HCT116 (cell line): ENCODE results near the gene S100A2. TPM values are rescaled to one million over a fixed set of nuclear protein-coding genes. Genes with fewer than 3 reads are reported as not detected.

Experiments used
- ATAC-seq: fragments of 200-7000 bp; cut with Tn5 transposase; 2 replicates; pipeline ENCODE4 v1.9.1; 2020; ENCODE audit warnings: mild to moderate bottlenecking, moderate library complexity
- BruUV-seq: library from RNA; stranded (reverse); fragments of 400-500 nt; replicated peaks from 2 replicates; lab custom pipeline; 2021; lab: Mats Ljungman, UMichigan
- CTCF ChIA-PET: fragments of 300-600 bp; sonication (Branson Sonifier 250); formaldehyde crosslinking; loops from one replicate; lab custom pipeline; 2021; ENCODE audit warnings: antibody characterized with exemption; lab: Charles Lee
- POLR2A ChIA-PET: fragments of 300-600, 350-600 bp; sonication (Branson Sonifier 250); formaldehyde crosslinking; loops from one replicate; lab custom pipeline; 2021; ENCODE audit warnings: antibody characterized with exemption; lab: Charles Lee
- RAD21 ChIA-PET, 2 experiments: fragments of 300-600 bp; sonication (Branson Sonifier 250); formaldehyde crosslinking; loops; one replicate each; lab custom pipeline; 2023; ENCODE audit warnings: low total read pairs in 2 of 2; ENCODE audit not compliant: uncharacterized antibody in 2 of 2, unreplicated experiment in 2 of 2, low non-redundant PET in 1 of 2; lab: Charles Lee
- DNase-seq: peaks from one replicate; pipeline ENCODE4 v3.0.0-alpha.2; 2010; ENCODE audit warnings: low read depth, low spot score
- H2AFZ ChIP-seq: fragments of 200-600 bp; shearing (Covaris generic), sonication (generic); 2 replicates; pipeline ENCODE4 v1.6.1; 2017; ENCODE audit warnings: low read depth, mixed run types, mixed read lengths, antibody characterized with exemption, low read length; ENCODE audit not compliant: poor library complexity, severe bottlenecking
- H3K27ac ChIP-seq: 2 replicates; pipeline ENCODE4 v1.5.1; 2012; ENCODE audit warnings: low read depth, low read length
- H3K27me3 ChIP-seq: fragments of 200-600 bp; sonication (generic); 2 replicates; pipeline ENCODE4 v1.6.1; 2016; ENCODE audit warnings: mixed run types, low read length, mixed read lengths; ENCODE audit not compliant: insufficient read depth
- H3K36me3 ChIP-seq, 2 experiments: fragments of 200-500 bp in 1 of 2; fragments of 200-600 bp in 1 of 2; sonication (Bioruptor generic) in 1 of 2; sonication (generic) in 1 of 2; 2 replicates each; pipeline versions ENCODE4 v1.5.1 to v1.6.1; 2014 to 2016; ENCODE audit warnings: low read length in 2 of 2, inconsistent platforms in 1 of 2, mixed read lengths in 1 of 2, mixed run types in 1 of 2; ENCODE audit not compliant: insufficient read depth in 2 of 2, control insufficient read depth in 1 of 2
- H3K4me1 ChIP-seq, 2 experiments: fragments of 200-600 bp in 1 of 2; sonication (generic) in 1 of 2; 2 replicates each; pipeline versions ENCODE4 v1.5.1 to v1.6.1; 2012 to 2017; ENCODE audit warnings: low read length in 2 of 2, inconsistent platforms in 1 of 2, mild to moderate bottlenecking in 1 of 2, mixed read lengths in 1 of 2, mixed run types in 1 of 2, moderate library complexity in 1 of 2; ENCODE audit not compliant: insufficient read depth in 2 of 2, control insufficient read depth in 1 of 2
- H3K4me2 ChIP-seq: fragments of 200-600 bp; sonication (generic); 2 replicates; pipeline ENCODE4 v1.6.1; 2017; ENCODE audit warnings: mixed run types, low read length, mixed read lengths
- H3K4me3 ChIP-seq, 2 experiments: fragments of 200-600 bp in 1 of 2; sonication (generic) in 1 of 2; replicated peaks in 1 of 2; 2 replicates each; pipeline ENCODE4 v1.5.1; 2011 to 2016; ENCODE audit warnings: low read length in 2 of 2, control low read depth in 1 of 2, low read depth in 1 of 2, mild to moderate bottlenecking in 1 of 2, mixed read lengths in 1 of 2, mixed run types in 1 of 2
- H3K79me2 ChIP-seq: fragments of 200-600 bp; sonication (generic); 2 replicates; pipeline ENCODE4 v1.6.1; 2017; ENCODE audit warnings: mild to moderate bottlenecking, mixed run types, low read length, moderate library complexity, mixed read lengths; ENCODE audit not compliant: insufficient read depth
- H3K9ac ChIP-seq: fragments of 200-600 bp; sonication (generic); 2 replicates; pipeline ENCODE4 v1.6.1; 2016; ENCODE audit warnings: low read length, mixed read lengths
- H3K9me2 ChIP-seq: fragments of 200-600 bp; sonication (generic), shearing (Covaris generic); 2 replicates; pipeline ENCODE4 v1.6.1; 2017; ENCODE audit warnings: mixed run types, mild to moderate bottlenecking, moderate library complexity; ENCODE audit not compliant: insufficient read depth
- H3K9me3 ChIP-seq, 2 experiments: fragments of 200-500 bp in 1 of 2; fragments of 200-600 bp in 1 of 2; sonication (Bioruptor generic) in 1 of 2; sonication (generic) in 1 of 2; 2 replicates each; pipeline ENCODE4 v1.6.1; 2014 to 2017; ENCODE audit warnings: low read length in 2 of 2, mixed read lengths in 2 of 2, inconsistent platforms in 1 of 2, low read depth in 1 of 2, mild to moderate bottlenecking in 1 of 2, mixed run types in 1 of 2, moderate library complexity in 1 of 2; ENCODE audit not compliant: control insufficient read depth in 1 of 2, insufficient read depth in 1 of 2
- H4K20me1 ChIP-seq: fragments of 200-600 bp; sonication (generic), shearing (Covaris generic); 2 replicates; pipeline ENCODE4 v1.6.1; 2017; ENCODE audit warnings: mixed run types, mild to moderate bottlenecking, moderate library complexity; ENCODE audit not compliant: insufficient read depth
- JUND ChIP-seq: IDR thresholded peaks from 2 replicates; pipeline ENCODE4 v1.6.1; 2012
- RAD21 ChIP-seq: IDR thresholded peaks from 2 replicates; pipeline ENCODE4 v1.6.1; 2012; ENCODE audit warnings: low read depth, mild to moderate bottlenecking
- SP1 ChIP-seq: IDR thresholded peaks from 2 replicates; pipeline ENCODE4 v1.6.1; 2012; ENCODE audit warnings: low read depth
- SRF ChIP-seq: IDR thresholded peaks from 2 replicates; pipeline ENCODE4 v1.6.1; 2012; ENCODE audit warnings: low read depth
- TCF7L2 ChIP-seq: IDR thresholded peaks from 2 replicates; pipeline ENCODE4 v1.7.0; 2011; ENCODE audit warnings: borderline replicate concordance, inconsistent platforms; ENCODE audit not compliant: insufficient read depth, insufficient read length; ENCODE audit errors: extremely low read depth
- YY1 ChIP-seq: IDR thresholded peaks from 2 replicates; pipeline ENCODE4 v1.6.1; 2011; ENCODE audit warnings: low read length, low read depth, moderate library complexity, mild to moderate bottlenecking; ENCODE audit not compliant: insufficient replicate concordance; ENCODE audit errors: extremely low read depth
- intact Hi-C: fragments of 100-400 bp; cut with micrococcal nuclease; formaldehyde crosslinking; loops from 2 replicates; pipeline ENCODE4 v1.10.0; 2022
- total RNA-seq: library from RNA; stranded (reverse); gene quantifications from one replicate; pipeline ENCODE4 v1.2.1, GENCODE V29; 2021; ENCODE audit not compliant: unreplicated experiment
- TF ChIP-seq, protein P1 (sequence below), 3 experiments: fragments of 200-600 bp in 1 of 3; sonication (generic) in 1 of 3; IDR thresholded peaks in 2 of 3; conservative IDR thresholded peaks in 1 of 3; 2 replicates each; pipeline ENCODE4 v1.5.1; 2012 to 2017; ENCODE audit warnings: low read depth in 2 of 3, low read length in 2 of 3, antibody characterized with exemption in 1 of 3, borderline replicate concordance in 1 of 3, control low read depth in 1 of 3, mild to moderate bottlenecking in 1 of 3, mixed read lengths in 1 of 3, mixed run types in 1 of 3, moderate library complexity in 1 of 3; ENCODE audit not compliant: insufficient read depth in 1 of 3
- TF ChIP-seq, protein P2 (sequence below): IDR thresholded peaks from 2 replicates; pipeline ENCODE4 v1.6.1; 2012
- TF ChIP-seq, protein P3 (sequence below): IDR thresholded peaks from 2 replicates; pipeline ENCODE4 v1.6.1; 2011; ENCODE audit warnings: mild to moderate bottlenecking, low read length, moderate library complexity; ENCODE audit not compliant: insufficient replicate concordance; ENCODE audit errors: extremely low read depth

The S100A2 gene
- total RNA-seq, 1 experiment from 2014 or later, result 24.8 TPM

DNA sequence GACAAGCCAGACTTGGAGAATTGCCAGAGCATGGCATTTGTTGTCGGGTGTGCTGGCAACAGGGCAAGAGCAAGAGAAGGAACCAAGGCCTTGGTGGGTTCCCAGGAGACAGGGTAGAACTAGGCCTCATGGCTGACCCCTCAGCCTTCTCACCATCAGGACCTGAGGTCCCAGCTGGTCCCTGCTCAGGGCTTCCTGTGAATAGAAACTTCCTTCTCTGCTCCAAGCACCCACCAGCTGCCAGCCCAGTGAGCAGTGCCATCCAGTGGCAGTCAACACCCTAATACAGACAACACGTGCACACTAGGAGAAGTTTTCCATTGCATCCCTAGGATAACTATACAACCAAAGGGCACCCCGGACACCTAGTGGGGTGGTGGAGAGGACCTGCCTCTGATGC, 52.6 kb downstream of the S100A2 start:
- no TSS peak for BruUV-seq
- CTCF ChIA-PET, result interaction anchor here (1.1 to 2.4 kb wide), 2 partner anchors 20 to 115 kb away, joined by 4 to 7 read pairs; partner anchors contain the start of gene S100A13
- Histone ChIP-seq H3K4me2 (peak overlapping the region; percentile 17; the same call in 1 of the 2 replicates), H3K36me3 (no peaks in the 10 kb centered on the region), H4K20me1 (no peaks in the 10 kb centered on the region), H3K4me3 (no peak overlapping the region), H3K9me2 (no peaks in the 10 kb centered on the region), H3K9ac (no peak overlapping the region), H3K9me3 (no peaks in the 10 kb centered on the region), H2AFZ (no peak overlapping the region), H3K4me1 (peaks cover 27 to 78% of the 10 kb centered on the region in 2 experiments), H3K27me3 (no peaks in the 10 kb centered on the region), H3K79me2 (no peaks in the 10 kb centered on the region), H3K27ac (peak overlapping the region; percentile 6; the same call in 1 of the 2 replicates)
- TF ChIP-seq RAD21 (peak; percentile 52), JUND (no peak), SP1 (no peak), SRF (no peak), YY1 (peak; percentile 40), TCF7L2 (no peak)
- TF ChIP-seq, protein P1, sequence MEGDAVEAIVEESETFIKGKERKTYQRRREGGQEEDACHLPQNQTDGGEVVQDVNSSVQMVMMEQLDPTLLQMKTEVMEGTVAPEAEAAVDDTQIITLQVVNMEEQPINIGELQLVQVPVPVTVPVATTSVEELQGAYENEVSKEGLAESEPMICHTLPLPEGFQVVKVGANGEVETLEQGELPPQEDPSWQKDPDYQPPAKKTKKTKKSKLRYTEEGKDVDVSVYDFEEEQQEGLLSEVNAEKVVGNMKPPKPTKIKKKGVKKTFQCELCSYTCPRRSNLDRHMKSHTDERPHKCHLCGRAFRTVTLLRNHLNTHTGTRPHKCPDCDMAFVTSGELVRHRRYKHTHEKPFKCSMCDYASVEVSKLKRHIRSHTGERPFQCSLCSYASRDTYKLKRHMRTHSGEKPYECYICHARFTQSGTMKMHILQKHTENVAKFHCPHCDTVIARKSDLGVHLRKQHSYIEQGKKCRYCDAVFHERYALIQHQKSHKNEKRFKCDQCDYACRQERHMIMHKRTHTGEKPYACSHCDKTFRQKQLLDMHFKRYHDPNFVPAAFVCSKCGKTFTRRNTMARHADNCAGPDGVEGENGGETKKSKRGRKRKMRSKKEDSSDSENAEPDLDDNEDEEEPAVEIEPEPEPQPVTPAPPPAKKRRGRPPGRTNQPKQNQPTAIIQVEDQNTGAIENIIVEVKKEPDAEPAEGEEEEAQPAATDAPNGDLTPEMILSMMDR (IDR thresholded peaks at IDR 0.05 in 2 of 3, conservative IDR thresholded peaks at IDR 0.05 in 1 of 3; ENCODE audit: borderline replicate concordance in 1 of 3, insufficient read depth in 1 of 3, low read depth in 2 of 3, low read length in 2 of 3), result peak in 2 of 3 experiments; percentile 28 to 29; a peak in 2 of 6 replicates
- TF ChIP-seq, protein P2, sequence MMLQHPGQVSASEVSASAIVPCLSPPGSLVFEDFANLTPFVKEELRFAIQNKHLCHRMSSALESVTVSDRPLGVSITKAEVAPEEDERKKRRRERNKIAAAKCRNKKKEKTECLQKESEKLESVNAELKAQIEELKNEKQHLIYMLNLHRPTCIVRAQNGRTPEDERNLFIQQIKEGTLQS, result no peak
- TF ChIP-seq, protein P3, sequence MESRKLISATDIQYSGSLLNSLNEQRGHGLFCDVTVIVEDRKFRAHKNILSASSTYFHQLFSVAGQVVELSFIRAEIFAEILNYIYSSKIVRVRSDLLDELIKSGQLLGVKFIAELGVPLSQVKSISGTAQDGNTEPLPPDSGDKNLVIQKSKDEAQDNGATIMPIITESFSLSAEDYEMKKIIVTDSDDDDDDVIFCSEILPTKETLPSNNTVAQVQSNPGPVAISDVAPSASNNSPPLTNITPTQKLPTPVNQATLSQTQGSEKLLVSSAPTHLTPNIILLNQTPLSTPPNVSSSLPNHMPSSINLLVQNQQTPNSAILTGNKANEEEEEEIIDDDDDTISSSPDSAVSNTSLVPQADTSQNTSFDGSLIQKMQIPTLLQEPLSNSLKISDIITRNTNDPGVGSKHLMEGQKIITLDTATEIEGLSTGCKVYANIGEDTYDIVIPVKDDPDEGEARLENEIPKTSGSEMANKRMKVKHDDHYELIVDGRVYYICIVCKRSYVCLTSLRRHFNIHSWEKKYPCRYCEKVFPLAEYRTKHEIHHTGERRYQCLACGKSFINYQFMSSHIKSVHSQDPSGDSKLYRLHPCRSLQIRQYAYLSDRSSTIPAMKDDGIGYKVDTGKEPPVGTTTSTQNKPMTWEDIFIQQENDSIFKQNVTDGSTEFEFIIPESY, result no peak
- RAD21 ChIA-PET, result interaction anchor here in 1 of 2 experiments (0.6 kb wide), 1 partner anchor 94 kb away, joined by 4 read pairs; no protein-coding TSS in a partner anchor
- POLR2A ChIA-PET, result no interaction called here
- DNase-seq (no peak), ATAC-seq (peak; percentile 10; the same call in 1 of the 2 replicates)
- intact Hi-C loops, result loop anchor here (2.0 kb wide), 1 partner anchor 20 kb away; no protein-coding TSS in a partner anchor

Other genes starting within 250 kb of the S100A2 start
- gene PGLYRP4, start 217.0 kb downstream of the S100A2 start, total RNA-seq, result not detected
- 0.59 TPM for gene S100A9, start 208.0 kb downstream of the S100A2 start, total RNA-seq
- not detected for gene S100A12, start 190.2 kb downstream of the S100A2 start, total RNA-seq
- 1.4 TPM for gene S100A8, start 174.8 kb downstream of the S100A2 start, total RNA-seq
- not detected for gene S100A7A, start 149.3 kb downstream of the S100A2 start, total RNA-seq
- not detected for gene S100A7, start 105.2 kb downstream of the S100A2 start, total RNA-seq
- gene S100A6, start 29.9 kb downstream of the S100A2 start, total RNA-seq, result 1,633 TPM
- 6.0 TPM for gene S100A5, start 24.9 kb downstream of the S100A2 start, total RNA-seq
- 384 TPM for gene S100A4, start 20.0 kb downstream of the S100A2 start, total RNA-seq
- gene S100A3, start 16.6 kb downstream of the S100A2 start, total RNA-seq, result 4.2 TPM
- 196 TPM for gene S100A16, start 47.3 kb upstream of the S100A2 start, total RNA-seq
- 252 TPM for gene S100A14, start 50.5 kb upstream of the S100A2 start, total RNA-seq
- gene S100A13, start 61.7 kb upstream of the S100A2 start, total RNA-seq, result 143 TPM
- gene S100A1, start 62.6 kb upstream of the S100A2 start, total RNA-seq, result 0.30 TPM
- 110 TPM for gene CHTOP, start 68.2 kb upstream of the S100A2 start, total RNA-seq
- 39.1 TPM for gene SNAPIN, start 92.9 kb upstream of the S100A2 start, total RNA-seq
- gene ILF2, start 105.1 kb upstream of the S100A2 start, total RNA-seq, result 335 TPM
- 0.07 TPM for gene NPR1, start 112.8 kb upstream of the S100A2 start, total RNA-seq
- gene INTS3, start 162.2 kb upstream of the S100A2 start, total RNA-seq, result 47.6 TPM
- gene SLC27A3, start 209.6 kb upstream of the S100A2 start, total RNA-seq, result 14.3 TPM